Ecto neural progenitor cell (in vitro differentiated cells): ENCODE results near the gene PLA2G4B.

ENCODE experiments used
- DNase-seq: peaks from one replicate; pipeline ENCODE4 v3.0.0-alpha.2; 2018; ENCODE audit warnings: low spot score

Gene PLA2G4B

GRCh38 chr15:41806291-41807181 lies 32.1 kb upstream of the PLA2G4B start:
- DNase-seq = no peak

- DNase-seq = no peak
Observed at GRCh38 chr15:41809121-41809520, 29.5 kb upstream of the PLA2G4B start.

- DNase-seq = no peak
Observed at GRCh38 chr15:41809526-41810220, 29.0 kb upstream of the PLA2G4B start.

GRCh38 chr15:41810651-41811431 lies 27.8 kb upstream of the PLA2G4B start:
- DNase-seq = no peak

GRCh38 chr15:41811432-41812195 lies 27.0 kb upstream of the PLA2G4B start:
- DNase-seq = peak; percentile 84

- DNase-seq = no peak
Observed at GRCh38 chr15:41812820-41813375, 25.7 kb upstream of the PLA2G4B start.

- no peak for DNase-seq
Observed at GRCh38 chr15:41813426-41813825, 25.2 kb upstream of the PLA2G4B start.

GRCh38 chr15:41814534-41814933 lies 24.1 kb upstream of the PLA2G4B start:
- no peak for DNase-seq

- no peak for DNase-seq
Observed at GRCh38 chr15:41816788-41817187, 21.9 kb upstream of the PLA2G4B start.

GRCh38 chr15:41817327-41817726 lies 21.3 kb upstream of the PLA2G4B start:
- DNase-seq = no peak

GRCh38 chr15:41817781-41818180 lies 20.9 kb upstream of the PLA2G4B start:
- DNase-seq = no peak

- no peak for DNase-seq
Observed at GRCh38 chr15:41819455-41820050, 19.1 kb upstream of the PLA2G4B start.

GRCh38 chr15:41820791-41821423 lies 17.7 kb upstream of the PLA2G4B start:
- no peak for DNase-seq

- DNase-seq = no peak
Observed at GRCh38 chr15:41821831-41822230, 16.8 kb upstream of the PLA2G4B start.

- DNase-seq = no peak
Observed at GRCh38 chr15:41822471-41822870, 16.2 kb upstream of the PLA2G4B start.

GRCh38 chr15:41822957-41823356 lies 15.7 kb upstream of the PLA2G4B start:
- DNase-seq = no peak

GRCh38 chr15:41823502-41823901 lies 15.1 kb upstream of the PLA2G4B start:
- no peak for DNase-seq

GRCh38 chr15:41824062-41824745 lies 14.4 kb upstream of the PLA2G4B start:
- DNase-seq = no peak

GRCh38 chr15:41825145-41825544 lies 13.5 kb upstream of the PLA2G4B start:
- DNase-seq = no peak
